GM21360 (cell line): ENCODE results near the gene HPSE2.
"Not testable (repeated sequence)": the region's sequence is repeated elsewhere in the genome, so short reads cannot be mapped to it uniquely, and the experiment has no call there.

Experiments used
- ATAC-seq: cut with Tn5 transposase; IDR thresholded peaks from one replicate; pipeline ENCODE4 v1.9.1; 2021; ENCODE audit warnings: mild to moderate bottlenecking, moderate library complexity; ENCODE audit not compliant: unreplicated experiment

HPSE2 gene

DNA sequence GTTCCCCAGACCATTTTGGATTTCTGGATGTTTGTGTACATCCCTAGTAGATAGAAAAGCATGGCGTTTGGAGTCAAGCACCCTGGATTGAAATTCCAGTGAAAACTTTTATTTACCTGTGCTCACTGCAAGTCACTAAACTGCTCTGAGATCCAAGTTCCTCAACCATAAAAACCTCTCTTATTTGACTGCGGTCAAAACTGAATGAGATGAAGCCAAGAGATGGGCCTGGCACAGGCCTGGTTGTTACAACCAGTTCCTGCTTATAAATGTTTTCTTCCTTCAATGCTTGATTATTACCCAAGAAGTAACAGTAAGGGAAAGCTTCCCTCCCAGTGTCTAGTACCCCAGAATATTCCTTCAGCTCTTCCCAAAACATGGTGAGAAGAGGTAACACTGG lies 718.0 kb downstream of the HPSE2 start:
- ATAC-seq = no peak

DNA sequence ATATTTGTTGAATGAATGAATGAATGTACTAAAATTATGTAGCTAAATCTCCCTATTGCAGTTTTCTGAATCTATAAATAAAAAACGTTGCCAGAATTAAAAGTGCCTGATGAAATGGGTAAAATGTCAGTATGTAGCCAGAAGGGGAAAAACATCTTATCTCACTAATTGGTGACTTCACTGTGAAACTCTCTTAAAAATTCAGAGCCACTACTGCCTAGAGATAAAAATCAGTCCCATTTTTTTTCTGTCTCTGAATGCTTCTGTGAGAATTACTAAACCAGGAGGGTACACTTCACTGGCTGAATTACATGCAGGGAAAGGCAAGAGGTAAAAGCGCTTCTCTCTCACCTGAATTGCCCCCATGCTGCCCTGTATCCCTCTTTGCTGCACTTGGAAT lies 719.3 kb downstream of the HPSE2 start:
- no peak for ATAC-seq

DNA sequence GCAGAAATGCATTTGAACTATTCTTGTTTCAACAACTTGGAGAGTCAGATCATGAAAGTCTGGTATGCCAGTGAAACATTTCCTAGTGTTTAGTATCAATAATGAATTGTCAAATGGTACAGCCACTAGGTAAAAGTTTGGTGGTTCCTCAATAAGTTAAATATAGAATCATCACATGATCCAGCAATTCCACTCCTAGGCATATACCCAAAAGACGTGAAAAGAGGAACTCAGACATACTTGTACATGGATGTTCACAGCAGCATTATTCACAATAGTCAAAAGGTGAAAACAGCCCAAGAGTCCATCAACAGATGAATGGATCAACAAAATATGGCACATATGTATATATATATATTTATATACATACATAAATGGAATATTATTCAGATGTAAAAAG lies 721.9 kb downstream of the HPSE2 start:
- ATAC-seq = no peak

DNA sequence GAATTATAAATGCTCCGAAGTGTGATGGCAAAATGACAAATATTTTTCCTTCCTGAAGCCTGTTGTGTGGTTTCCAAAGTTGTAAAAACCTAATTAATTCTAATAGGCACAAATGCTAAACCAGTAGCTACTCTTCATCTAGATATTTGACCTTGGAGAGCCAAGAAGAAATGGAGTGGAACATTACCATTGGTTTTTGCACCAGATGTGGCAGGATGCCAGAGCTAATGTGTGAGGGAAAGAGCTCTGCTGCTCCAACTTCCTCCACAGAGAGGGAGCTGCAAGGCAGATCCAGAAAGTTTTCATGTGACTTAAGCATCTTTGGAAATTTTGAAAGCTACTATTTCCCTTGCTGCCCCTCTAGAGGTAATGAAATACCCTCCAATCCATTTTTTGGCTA lies 723.8 kb downstream of the HPSE2 start:
- no peak for ATAC-seq

DNA sequence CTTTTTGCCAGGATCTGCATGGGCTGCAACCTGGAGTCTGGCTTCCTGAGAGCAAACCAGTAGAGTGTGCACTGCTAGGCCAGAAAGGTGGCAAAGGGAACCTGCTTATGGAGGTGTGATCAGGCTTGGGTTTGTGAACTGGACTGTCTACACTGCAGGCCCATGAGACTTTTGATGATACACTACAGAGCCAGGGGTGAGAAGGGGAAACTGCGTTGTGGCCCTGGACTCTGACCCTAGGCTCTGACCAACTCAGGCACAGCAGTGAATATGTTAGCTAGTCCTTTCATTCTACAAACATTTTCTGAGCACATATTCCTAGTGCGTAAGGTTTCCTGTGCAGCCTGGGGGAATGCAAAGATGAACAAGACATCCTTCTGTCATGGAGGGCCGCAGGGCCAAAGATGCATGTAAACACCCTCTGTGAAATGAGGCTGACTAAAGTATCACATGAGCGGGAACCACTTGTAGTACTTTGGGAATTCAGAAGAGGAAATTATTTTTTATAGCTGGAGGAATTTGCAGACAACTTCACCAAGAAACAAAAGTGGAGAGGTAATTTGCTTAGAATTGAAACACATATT lies 725.1 kb downstream of the HPSE2 start:
- ATAC-seq = no peak

DNA sequence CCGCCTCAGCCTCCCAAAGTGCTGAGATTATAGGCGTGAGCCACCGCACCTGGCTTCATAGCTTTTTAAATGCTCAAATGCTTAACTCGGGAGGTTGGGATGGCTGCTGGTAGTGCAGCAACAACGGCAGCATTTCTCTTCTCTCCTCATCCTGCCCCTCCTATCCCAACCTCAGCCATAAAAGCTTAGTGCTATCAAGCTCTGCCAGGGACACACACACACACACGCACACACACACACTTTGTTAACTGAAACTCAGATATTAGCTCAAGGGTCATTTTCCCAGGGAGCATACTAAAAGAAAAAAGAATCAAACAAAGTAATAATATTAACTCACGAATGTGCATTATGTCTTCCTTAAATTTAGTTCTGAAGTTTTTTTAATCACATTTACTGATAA lies 725.9 kb downstream of the HPSE2 start:
- ATAC-seq = no peak

DNA sequence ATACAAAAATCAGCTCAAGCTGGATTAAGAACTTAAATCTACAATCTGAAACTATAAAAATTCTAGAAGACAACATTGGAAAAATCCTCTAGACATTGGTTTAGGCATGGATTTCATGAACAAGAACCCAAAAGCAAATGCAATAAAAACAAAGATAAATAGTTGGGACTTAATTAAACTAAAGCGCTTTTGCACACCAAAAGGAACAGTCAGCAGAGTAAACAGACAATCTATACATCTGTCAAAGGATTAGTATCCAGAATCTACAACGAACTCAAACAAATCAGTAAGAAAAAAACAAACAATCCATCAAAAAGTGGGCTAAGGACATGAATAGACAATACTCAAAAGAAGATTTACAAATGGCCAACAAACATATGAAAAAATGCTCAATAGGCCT lies 733.1 kb downstream of the HPSE2 start:
- ATAC-seq = not testable (repeated sequence)

DNA sequence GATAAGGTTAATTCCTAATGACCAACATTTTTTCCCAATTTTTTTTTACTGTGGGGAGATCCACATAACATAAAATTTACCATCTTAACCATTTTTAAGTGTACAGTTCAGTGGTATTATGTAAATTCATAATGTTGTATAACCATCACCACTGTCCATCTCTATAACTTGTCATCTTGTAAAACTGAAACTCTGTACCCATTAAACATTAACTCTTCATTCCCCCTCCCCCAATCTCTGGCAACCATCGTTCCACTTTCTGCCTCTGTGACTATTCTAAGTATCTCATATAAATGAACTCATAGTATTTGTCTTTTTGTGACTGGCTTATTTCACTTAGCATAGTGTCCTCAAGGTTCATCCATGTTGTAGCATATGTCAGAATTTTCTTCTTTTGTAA lies 742.9 kb downstream of the HPSE2 start:
- ATAC-seq = no peak

DNA sequence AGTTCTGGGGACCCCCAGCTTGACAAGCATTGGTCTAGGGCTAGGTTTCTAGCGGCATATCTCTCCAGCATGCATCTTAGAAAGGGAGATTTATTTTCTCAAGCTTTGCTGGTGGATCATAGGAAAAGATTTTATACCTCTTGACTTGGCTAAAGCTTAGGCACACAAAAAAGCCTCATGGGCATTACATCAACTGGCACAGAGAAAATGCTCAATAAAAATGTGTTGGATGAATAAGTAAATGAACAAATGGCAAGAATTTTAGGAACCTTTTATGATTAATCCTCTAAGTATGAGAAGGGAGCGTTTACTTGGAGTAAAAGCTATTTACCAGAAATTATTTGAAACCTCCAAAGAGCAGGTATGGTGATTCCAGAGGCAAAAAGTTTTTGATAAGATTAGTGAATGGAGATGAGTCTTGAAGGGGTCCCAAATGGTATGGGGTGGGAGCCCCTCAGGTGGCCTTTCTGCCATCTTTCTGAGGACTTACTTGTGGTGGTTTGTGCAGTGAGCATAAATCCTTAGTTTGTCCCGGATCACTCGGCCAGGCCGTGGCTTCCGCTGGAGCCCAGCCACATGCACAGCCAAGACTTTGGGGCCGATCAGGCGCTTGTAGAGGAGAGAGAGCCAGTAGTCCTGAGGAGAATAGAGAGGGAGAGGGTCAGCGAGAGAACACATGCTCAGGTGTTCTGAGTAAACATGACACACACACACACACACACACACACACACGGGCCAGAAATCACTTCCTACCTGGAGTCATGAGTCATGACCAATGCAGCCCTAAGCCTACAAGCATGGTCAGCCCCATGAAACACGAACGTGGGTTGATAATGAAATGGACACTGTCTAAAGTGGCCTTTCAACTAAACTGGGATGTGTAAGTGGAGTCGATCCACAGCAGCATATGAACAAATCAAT lies 745.8 kb downstream of the HPSE2 start:
- ATAC-seq = no peak

DNA sequence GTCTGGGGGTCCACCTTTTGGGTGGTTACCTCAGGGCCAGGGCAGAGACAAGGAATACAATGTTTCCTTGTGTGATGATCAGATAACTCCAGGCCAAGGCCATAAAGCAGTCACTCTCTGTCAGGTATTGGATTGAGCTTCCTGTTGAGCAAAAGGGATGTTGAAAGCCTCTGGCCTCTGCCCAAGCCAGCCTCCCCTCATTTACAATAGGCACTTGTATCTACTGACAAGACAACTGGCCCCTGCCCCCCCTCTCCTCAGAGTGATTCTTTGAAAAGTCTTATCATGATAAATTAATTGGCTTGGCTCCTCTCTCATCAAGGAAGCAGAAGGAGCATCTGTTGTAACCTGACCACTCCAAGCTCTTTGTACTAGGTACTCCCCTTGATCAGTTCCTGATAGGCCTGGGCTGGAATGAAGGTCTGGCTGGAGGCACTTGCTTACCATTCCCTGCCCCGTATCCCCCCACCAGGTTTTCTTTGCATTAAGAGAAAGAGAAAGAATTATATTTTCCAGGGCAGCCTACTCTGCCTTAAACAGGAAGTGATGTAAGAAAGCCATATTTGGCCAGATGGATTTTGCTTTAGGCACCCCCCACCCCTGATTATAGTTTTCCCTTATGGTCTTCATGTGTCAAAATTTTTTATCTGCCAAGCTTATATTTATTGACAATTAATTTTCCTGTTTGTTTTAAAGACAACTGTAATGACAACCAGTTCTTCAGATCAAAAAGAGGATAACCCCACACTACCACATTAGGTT lies 746.8 kb downstream of the HPSE2 start:
- no peak for ATAC-seq

DNA sequence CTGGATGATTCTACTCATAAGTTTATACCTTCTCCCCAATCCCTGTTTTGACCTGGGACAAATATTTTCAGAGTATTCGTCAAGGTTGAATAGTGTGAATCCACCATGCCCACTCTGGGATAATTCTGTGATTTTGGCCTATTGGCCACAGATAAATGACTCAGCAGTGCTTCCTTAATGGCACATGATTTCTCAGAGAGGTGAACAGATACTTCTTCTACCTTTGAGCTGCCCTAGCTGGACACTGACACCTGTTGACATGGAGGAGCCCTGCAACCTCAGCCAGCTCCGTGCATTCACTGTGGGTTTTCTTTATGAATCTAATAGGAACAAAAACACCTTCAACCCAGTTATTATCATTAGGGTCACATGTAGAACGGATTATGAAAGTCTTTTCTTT lies 748.0 kb downstream of the HPSE2 start:
- ATAC-seq = no peak

DNA sequence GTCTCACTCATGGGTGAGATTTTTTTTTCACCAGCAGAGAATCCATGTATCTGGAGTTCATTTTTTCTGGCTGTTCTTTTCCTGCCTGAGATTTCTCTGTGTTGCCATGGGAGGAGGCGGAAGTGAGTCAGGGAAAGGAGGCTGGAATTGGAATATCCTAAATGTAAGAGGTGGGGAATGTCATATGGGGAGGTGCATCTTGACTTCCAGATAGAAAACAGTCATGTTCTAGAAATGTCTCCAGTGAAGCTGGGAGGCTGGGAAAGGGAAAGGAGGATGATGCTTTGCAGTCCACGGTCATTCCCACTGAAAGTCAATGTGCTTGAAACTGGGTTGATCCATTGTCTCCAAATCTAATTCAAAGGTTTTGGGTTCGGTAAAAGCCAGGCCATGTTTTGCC lies 749.2 kb downstream of the HPSE2 start:
- ATAC-seq = no peak

DNA sequence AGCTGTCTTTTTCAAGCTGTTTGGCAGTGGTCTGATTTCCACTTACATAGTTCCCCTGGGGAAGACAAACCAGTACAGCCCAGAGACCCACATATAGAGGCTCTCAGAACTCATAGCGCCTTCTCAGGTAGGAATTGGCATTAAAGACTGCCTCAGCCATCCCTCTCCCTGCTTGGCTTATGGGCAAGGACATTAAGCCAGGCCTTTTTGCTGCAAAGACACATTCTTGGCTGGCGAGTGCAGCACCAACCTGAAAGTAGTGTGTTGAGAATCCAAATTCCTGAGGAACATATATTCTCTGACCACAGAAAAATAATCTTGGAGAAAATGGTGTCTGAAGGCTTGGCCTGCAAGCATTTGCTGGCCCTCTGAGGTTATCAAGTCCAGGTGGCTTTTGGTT lies 749.7 kb downstream of the HPSE2 start:
- ATAC-seq = no peak

DNA sequence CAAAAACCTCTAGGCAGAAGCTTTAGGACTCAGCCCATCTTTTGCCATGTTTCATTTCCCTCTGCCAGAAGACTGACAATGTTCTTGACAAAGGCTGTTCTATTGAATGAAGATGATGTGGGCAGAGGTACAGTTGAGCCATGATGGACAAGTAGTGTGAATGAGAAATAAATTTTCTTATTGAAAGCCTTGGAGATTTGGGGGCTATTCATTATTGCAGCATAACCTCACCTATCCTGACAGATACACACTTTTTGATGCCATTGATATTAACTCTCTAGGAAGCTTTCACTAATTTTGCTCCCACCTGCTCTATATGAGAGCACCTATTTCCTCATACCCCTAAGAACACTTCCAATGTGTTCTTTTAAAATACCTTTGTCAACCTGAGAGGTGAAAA lies 752.0 kb downstream of the HPSE2 start:
- ATAC-seq = no peak

DNA sequence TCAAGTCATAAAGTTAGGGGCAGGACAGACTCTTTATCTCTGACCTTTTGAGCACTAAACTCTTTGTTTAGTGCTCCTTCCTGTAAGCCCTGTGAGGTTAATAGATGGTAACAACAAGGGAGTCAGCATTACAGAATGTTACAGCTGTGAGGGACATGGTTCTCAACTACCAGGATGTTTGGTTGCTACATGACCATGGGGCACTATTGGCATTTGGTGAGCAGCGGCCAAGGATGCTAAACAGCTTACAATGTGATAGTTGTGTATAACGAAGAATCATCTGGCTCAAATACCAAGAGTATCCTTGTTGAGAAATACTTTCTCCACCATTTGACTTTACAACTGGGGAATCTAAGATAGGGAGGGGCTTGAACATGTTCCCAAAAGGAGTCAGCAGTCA lies 753.6 kb downstream of the HPSE2 start:
- no peak for ATAC-seq

DNA sequence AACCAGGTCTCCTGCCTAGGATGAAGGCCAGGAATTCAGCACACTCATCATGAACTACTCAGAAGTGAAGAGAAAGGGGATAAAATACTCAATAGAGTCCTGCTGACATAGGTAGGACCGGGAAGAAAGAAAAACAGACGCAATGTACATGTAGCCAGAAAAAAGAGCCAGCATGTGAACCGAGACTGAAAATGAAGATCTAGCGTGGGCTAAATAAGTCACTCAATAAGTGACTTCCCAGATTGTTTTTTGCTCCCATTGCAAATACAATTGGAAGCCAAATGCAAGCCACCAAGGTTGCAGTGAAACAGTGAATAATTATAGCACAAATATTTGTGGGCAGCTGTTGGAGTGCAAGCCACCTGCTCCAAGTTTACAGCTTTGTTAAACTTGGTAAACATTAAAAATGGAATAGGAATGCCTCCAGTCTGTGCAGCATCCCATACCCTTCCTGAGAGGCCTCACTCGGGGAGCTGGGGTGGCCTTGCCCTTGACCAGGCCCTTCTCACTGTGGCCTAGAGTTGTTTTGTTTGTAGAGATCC lies 754.2 kb downstream of the HPSE2 start:
- ATAC-seq = no peak

DNA sequence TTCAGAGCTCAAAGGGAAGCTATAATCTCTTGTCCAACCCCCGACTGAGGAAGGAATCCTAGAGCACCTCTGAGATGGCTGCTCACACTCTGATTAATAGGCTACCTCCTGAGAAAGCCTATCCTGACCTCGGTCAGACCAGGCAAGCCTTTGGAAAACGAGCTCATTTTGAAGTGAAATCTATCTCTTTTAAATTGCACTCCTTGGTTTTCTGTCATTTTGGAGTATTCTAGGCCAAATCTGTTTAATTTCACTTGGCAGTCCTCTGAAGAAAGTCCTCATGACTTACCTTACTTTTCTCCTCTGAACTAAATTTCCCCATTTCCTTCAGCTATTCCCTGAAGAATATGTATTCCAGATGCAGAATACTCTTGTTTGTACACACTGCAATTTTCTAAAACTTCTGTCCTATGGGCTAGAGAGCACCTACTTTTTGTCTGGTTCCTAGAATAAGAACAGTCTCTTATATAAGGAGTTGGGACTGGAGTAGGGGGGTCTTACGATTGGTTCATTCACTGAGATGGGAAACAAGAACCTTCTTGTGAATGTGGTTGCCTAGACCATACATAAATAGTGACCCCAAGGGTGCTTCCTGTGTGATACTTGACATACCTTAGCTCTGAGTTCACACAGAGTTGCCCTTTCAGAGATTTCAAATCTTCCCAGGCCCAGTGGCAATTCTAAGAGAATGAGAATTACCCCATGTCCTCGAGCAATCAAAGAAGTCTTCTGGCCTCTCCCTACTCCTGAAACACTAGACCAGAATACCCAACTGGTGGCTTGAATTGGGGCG lies 757.0 kb downstream of the HPSE2 start:
- ATAC-seq = no peak

DNA sequence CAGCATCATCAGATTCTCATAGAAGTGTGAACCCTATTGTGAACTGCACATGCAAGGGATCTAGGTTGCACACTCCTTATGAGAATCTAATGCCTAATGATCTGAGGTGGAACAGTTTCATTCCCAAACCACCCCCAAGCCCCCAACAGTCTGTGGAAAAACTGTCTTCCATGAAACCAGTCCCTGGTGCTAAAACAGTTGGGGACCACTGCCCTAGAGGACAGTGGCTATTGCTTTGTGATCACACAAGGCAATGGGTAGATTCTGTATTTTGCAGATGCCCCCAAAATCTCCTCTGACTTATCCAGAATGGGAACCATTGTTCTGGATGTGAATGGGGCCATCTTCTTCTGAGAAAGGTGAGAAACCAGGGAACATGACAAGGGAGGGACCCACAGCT lies 757.8 kb downstream of the HPSE2 start:
- no peak for ATAC-seq

DNA sequence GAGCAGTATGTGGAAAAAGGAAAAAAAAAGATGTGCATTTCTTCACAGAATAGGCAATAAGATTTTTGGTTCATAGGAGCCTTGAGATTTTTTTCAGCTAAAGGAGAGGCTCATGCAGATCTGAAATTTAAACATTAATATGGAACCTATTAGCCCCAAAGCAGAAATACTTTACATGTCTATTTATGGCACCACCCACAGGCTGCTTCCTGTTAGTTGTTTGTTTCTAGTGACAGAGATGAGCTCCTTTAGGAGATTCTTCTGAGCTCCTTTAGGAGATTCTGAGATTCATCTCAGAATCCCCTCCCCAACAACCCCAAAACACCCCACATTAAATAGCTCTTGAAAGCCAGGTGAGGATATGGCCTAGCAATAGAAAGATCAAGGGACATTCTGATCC lies 761.0 kb downstream of the HPSE2 start:
- peak; percentile 52 for ATAC-seq

DNA sequence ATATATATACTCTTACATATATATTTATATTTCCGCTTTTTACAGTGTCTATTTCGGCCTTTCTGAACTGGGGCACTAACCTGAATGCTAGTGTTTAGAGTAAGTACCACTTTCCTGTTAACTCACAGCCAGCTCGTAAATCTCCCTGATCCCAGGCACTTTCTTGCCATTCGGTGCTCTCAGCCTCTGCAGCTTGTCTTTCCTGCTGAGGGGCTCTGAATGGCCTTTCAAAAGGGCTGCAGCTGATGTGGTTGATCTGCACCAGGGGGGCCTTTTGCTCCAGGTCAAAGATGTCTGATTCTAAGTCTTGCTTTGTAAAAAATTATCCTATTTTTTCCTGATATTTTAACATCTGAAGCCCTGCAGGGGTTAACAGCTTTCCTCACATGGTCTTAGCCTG lies 763.5 kb downstream of the HPSE2 start:
- ATAC-seq = no peak

DNA sequence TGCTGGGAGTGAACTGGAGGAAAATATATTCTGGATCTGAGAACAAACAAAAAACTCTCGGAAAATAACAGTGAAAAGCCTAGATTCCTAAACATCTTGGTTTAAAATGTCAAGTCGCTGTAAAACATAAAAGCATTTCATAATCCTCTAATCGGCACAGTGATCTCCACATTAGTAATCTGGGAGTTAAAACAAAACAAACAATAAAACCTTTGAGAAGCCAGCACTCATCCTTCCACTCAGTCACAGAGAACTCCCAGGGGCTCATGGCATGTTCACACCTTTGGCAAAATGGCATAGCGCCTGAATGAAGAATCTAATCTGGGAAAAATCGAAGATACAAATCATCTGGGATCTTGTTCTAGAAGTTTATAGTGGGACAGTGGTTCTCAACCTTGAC lies 764.8 kb downstream of the HPSE2 start:
- ATAC-seq = no peak
